ENCODE data around the gene PVR. TPM values are rescaled to one million over a fixed set of nuclear protein-coding genes. Genes with fewer than 3 reads are reported as not detected.
"Not testable (repeated sequence)": the region's sequence is repeated elsewhere in the genome, so short reads cannot be mapped to it uniquely, and the experiment has no call there.

The PVR gene
- total RNA-seq, 1 experiment from 2014 or later: 141 TPM

- no peak overlapping the region for H3K4me3 Mint-ChIP-seq (ENCODE audit: unreplicated experiment)
- no peak for DNase-seq (ENCODE audit: unreplicated experiment)
- H3K27me3 Mint-ChIP-seq (ENCODE audit: insufficient read depth, unreplicated experiment): no peaks in the 10 kb centered on the region
- no peak overlapping the region for H3K27ac Mint-ChIP-seq (ENCODE audit: low read depth, unreplicated experiment)
- CTCF ChIA-PET: no interaction called here
- no peak for TF ChIP-seq CTCF (IDR thresholded peaks at IDR 0.05; ENCODE audit: unreplicated experiment)
- BruUV-seq (replicated peaks): no TSS peak
- peaks cover 9% of the 10 kb centered on the region for H3K4me1 Mint-ChIP-seq (ENCODE audit: insufficient read depth, unreplicated experiment)
- POLR2A ChIA-PET: interaction anchor here (0.6 kb wide), 1 partner anchor 1386 kb away, joined by 5 read pairs; no protein-coding TSS in a partner anchor
- intact Hi-C loops (cut with micrococcal nuclease): no loop called here
- H3K36me3 Mint-ChIP-seq (ENCODE audit: insufficient read depth, unreplicated experiment): no peaks in the 10 kb centered on the region
- no peaks in the 10 kb centered on the region for H3K9me3 Mint-ChIP-seq (ENCODE audit: unreplicated experiment)
Measured at GRCh38 chr19:44607917-44608316, 35.8 kb upstream of the PVR start.

DNA sequence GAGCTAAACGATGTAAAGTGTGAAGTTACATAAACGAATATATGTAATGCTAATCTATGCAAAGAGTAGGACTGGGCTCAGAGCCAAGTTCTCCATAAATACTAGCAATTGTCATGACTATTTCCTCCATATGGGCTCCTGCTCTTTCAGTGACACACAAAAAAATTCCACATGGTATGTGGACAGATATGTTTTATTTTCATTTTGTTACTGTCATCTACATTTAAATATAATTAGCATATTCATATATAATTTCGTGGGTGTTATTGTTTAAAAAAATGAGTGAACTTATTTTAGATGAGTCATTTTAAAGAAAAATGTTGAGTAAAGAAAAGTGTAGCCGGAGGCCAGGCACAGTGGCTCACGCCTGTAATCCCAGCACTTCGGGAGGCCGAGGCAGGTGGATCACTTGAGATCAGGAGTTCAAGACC, 35.3 kb upstream of the PVR start:
- DNase-seq (ENCODE audit: unreplicated experiment): peak; percentile 68
- H3K27me3 Mint-ChIP-seq (ENCODE audit: insufficient read depth, unreplicated experiment): no peaks in the 10 kb centered on the region
- no peaks in the 10 kb centered on the region for H3K36me3 Mint-ChIP-seq (ENCODE audit: insufficient read depth, unreplicated experiment)
- H3K27ac Mint-ChIP-seq (ENCODE audit: low read depth, unreplicated experiment): no peak overlapping the region
- peaks cover 4% of the 10 kb centered on the region for H3K4me1 Mint-ChIP-seq (ENCODE audit: insufficient read depth, unreplicated experiment)
- ChIA-PET CTCF (interaction anchor here (0.7 kb wide), 1 partner anchor 77 kb away, joined by 5 read pairs; no protein-coding TSS in a partner anchor), POLR2A (no interaction called here)
- no peak overlapping the region for H3K4me3 Mint-ChIP-seq (ENCODE audit: unreplicated experiment)
- intact Hi-C loops (cut with micrococcal nuclease): no loop called here
- no TSS peak for BruUV-seq (replicated peaks)
- no peaks in the 10 kb centered on the region for H3K9me3 Mint-ChIP-seq (ENCODE audit: unreplicated experiment)
- no peak for TF ChIP-seq CTCF (IDR thresholded peaks at IDR 0.05; ENCODE audit: unreplicated experiment)

- Mint-ChIP-seq H3K36me3 (ENCODE audit: insufficient read depth, unreplicated experiment) (no peaks in the 10 kb centered on the region), H3K9me3 (ENCODE audit: unreplicated experiment) (no peaks in the 10 kb centered on the region), H3K4me1 (ENCODE audit: insufficient read depth, unreplicated experiment) (no peaks in the 10 kb centered on the region), H3K27me3 (ENCODE audit: insufficient read depth, unreplicated experiment) (no peaks in the 10 kb centered on the region), H3K4me3 (ENCODE audit: unreplicated experiment) (no peak overlapping the region), H3K27ac (ENCODE audit: low read depth, unreplicated experiment) (no peak overlapping the region)
- ChIA-PET POLR2A (interaction anchor here (1.3 kb wide), 1 partner anchor 17 kb away, joined by 3 read pairs; no protein-coding TSS in a partner anchor), CTCF (interaction anchor here (0.6 to 1.1 kb wide), 6 partner anchors 13 to 109 kb away, joined by 3 to 4 read pairs (median 3); partner anchors contain the start of gene PVR)
- BruUV-seq (replicated peaks): no TSS peak
- TF ChIP-seq CTCF (IDR thresholded peaks at IDR 0.05; ENCODE audit: unreplicated experiment): no peak
- no peak for DNase-seq (ENCODE audit: unreplicated experiment)
- intact Hi-C loops (cut with micrococcal nuclease): no loop called here
Measured at GRCh38 chr19:44609219-44609618, 34.5 kb upstream of the PVR start.

GRCh38 chr19:44610497-44610896, 33.2 kb upstream of the PVR start:
- BruUV-seq (replicated peaks); H3K4me3 Mint-ChIP-seq (ENCODE audit: unreplicated experiment); H3K36me3 Mint-ChIP-seq (ENCODE audit: insufficient read depth, unreplicated experiment); H3K4me1 Mint-ChIP-seq (ENCODE audit: insufficient read depth, unreplicated experiment); H3K27me3 Mint-ChIP-seq (ENCODE audit: insufficient read depth, unreplicated experiment); H3K27ac Mint-ChIP-seq (ENCODE audit: low read depth, unreplicated experiment); DNase-seq (ENCODE audit: unreplicated experiment); intact Hi-C loops (cut with micrococcal nuclease); H3K9me3 Mint-ChIP-seq (ENCODE audit: unreplicated experiment): not testable (repeated sequence)
- ChIA-PET POLR2A (interaction anchor here (0.9 to 1.2 kb wide), 3 partner anchors 16 to 34 kb away, joined by 3 read pairs; partner anchors contain the start of gene PVR), CTCF (interaction anchor here (0.6 to 1.5 kb wide), 7 partner anchors 13 to 53 kb away, joined by 3 to 5 read pairs (median 3); no protein-coding TSS in a partner anchor)

Data from MCF 10A (cell line).